H1 (cell line): Measurements from ENCODE around the gene RBFA.
"Not testable (repeated sequence)": the region's sequence is repeated elsewhere in the genome, so short reads cannot be mapped to it uniquely, and the experiment has no call there.

Experiments
- CTCF ChIP-seq, 3 experiments: IDR thresholded peaks; 1 replicate in 2 of 3; 2 replicates in 1 of 3; pipeline versions ENCODE4 v1.5.1 to v1.6.1; 2011; ENCODE audit warnings: low read length in 3 of 3, mild to moderate bottlenecking in 3 of 3, inconsistent platforms in 2 of 3, low read depth in 1 of 3, moderate library complexity in 1 of 3; ENCODE audit not compliant: insufficient read depth in 1 of 3; ENCODE audit errors: control extremely low read depth in 1 of 3
- GABPA ChIP-seq: IDR thresholded peaks from 2 replicates; pipeline ENCODE4 v1.6.1; 2011; ENCODE audit warnings: mild to moderate bottlenecking, low read length, moderate library complexity, borderline replicate concordance; ENCODE audit not compliant: insufficient read depth
- JUND ChIP-seq: IDR thresholded peaks from 2 replicates; pipeline ENCODE4 v1.6.1; 2011; ENCODE audit warnings: mild to moderate bottlenecking, improper control_type of control experiment, low read length
- RNF2 ChIP-seq: fragments of 200-900, 300-1000 bp; sonication (generic); IDR thresholded peaks from 2 replicates; pipeline ENCODE4 v1.7.1; 2016; ENCODE audit warnings: borderline replicate concordance, low read depth, mild to moderate bottlenecking, antibody characterized with exemption, low read length; ENCODE audit not compliant: poor library complexity, severe bottlenecking; ENCODE audit errors: missing control alignments
- SIN3A ChIP-seq, 2 experiments: IDR thresholded peaks in 1 of 2; conservative IDR thresholded peaks in 1 of 2; 2 replicates each; pipeline ENCODE4 v1.6.1; 2011 to 2012; ENCODE audit warnings: low read length in 2 of 2, improper control_type of control experiment in 1 of 2, low read depth in 1 of 2, mild to moderate bottlenecking in 1 of 2
- SUZ12 ChIP-seq: fragments of 200-600 bp; sonication (generic); IDR thresholded peaks from 2 replicates; pipeline ENCODE4 v1.6.1; 2012; ENCODE audit warnings: mild to moderate bottlenecking, inconsistent platforms, low read length, moderate library complexity, mixed read lengths
- USF2 ChIP-seq: IDR thresholded peaks from 2 replicates; pipeline ENCODE4 v1.6.1; 2011; ENCODE audit warnings: low read length, improper control_type of control experiment

- TF ChIP-seq RNF2; CTCF (IDR thresholded peaks at IDR 0.05; ENCODE audit: control extremely low read depth in 1 of 3, insufficient read depth in 1 of 3, low read depth in 1 of 3, low read length in 3 of 3); USF2; JUND; SUZ12; SIN3A (conservative IDR thresholded peaks at IDR 0.05 in 1 of 2, IDR thresholded peaks at IDR 0.05 in 1 of 2; ENCODE audit: low read depth in 1 of 2, low read length in 2 of 2); GABPA: not testable (repeated sequence)
Observed at GRCh38 chr18:80011496-80012137, 22.6 kb upstream of the RBFA start.
